ENCODE data around the gene PRAMEF8. TPM values are rescaled to one million over a fixed set of nuclear protein-coding genes. Genes with fewer than 3 reads are reported as not detected.
"Not testable (repeated sequence)": the region's sequence is repeated elsewhere in the genome, so short reads cannot be mapped to it uniquely, and the experiment has no call there.

PRAMEF8 gene
- total RNA-seq: not detected

DNA sequence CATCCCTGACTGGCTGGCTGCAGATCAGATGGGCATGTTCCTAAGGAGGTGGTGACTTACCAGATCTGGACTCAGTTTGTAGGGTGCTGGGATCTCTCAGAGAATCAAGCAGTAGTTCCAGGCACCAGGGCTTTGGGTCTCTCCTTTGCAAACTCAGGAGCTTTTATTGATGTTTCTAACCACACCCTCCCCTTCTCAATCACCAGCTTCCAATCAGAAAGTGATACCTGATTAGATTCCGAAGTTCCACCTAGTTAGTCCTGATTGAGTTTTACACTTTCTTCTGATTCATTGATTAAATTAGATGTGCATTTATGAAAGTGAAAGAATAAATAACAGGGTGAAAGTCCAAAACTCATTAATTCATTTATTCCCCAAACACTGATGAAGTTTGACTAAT lies at the start of gene PRAMEF8:
Gene PRAMEF8 (minus strand): TSS at position 101 of the 400 bp plus-strand sequence. CDS start 1,046 bp downstream, outside the sequence.
- no CpG with 5 or more reads among the region's 1 CpG for WGBS, 2 donors
- not testable (repeated sequence) for H3K36me3 ChIP-seq, H3K4me1 ChIP-seq

DNA sequence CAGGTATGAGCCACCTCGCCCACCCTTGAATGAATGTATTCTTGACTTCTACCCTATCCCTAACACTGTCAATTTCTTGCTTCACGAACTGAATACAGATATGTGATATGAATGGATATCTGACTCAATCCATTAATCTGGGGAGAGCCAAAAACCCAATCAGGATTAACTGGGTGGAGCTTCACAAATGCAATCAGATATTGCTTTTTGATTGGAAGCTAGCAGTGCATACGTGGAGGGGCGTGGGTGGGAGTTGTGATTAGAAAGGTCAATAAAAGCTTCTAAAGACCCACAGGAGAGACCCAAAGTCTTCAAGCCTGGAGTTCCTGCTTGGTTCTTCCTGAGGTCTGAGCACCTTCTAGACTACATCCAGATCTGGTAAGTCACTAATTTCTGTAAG lies 30.3 kb upstream of the PRAMEF8 start, which contains the start of gene PRAMEF15:
Gene PRAMEF15 (plus strand): TSS at position 301 of the 400 bp plus-strand sequence. CDS start 2,827 bp downstream, outside the sequence.
- not testable (repeated sequence) for H3K27ac ChIP-seq; H3K4me1 ChIP-seq; H3K27me3 ChIP-seq; H3K36me3 ChIP-seq; DNase-seq (ENCODE audit: low spot score in 2 of 2); H3K4me3 ChIP-seq; H3K9me3 ChIP-seq
- WGBS, 2 donors: 84% methylated on average over 3 of the region's 4 CpGs; no CpG with 5 or more reads in 1 of the 2 donors

More for the DNA sequence above, at the start of gene PRAMEF8:
- not testable (repeated sequence) for H3K4me3 ChIP-seq; H3K27me3 ChIP-seq; H3K9me3 ChIP-seq; DNase-seq (ENCODE audit: low spot score in 2 of 2); H3K27ac ChIP-seq

DNA sequence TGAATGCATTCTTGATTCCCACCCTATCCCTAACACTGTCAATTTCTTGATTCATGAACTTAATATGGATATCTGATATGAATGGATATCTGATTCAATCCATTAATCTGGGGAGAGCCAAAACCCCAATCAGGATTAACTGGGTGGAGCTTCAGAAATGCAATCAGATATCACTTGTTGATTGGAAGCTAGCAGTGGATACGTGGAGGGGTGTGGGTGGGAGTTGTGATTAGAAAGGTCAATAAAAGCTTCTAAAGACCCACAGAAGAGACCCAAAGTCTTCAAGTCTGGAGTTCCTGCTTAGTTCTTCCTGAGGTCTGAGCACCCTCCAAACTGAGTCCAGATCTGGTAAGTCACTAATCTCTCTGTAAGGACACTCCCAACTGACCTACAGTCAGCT lies 18.3 kb upstream of the PRAMEF8 start, which contains the start of gene PRAMEF33:
Gene PRAMEF33 (plus strand): TSS at position 301 of the 400 bp plus-strand sequence. CDS start 2,416 bp downstream, outside the sequence.
- H3K4me3 ChIP-seq; H3K4me1 ChIP-seq; DNase-seq (ENCODE audit: low spot score in 2 of 2); H3K27ac ChIP-seq; H3K27me3 ChIP-seq; H3K9me3 ChIP-seq; H3K36me3 ChIP-seq: not testable (repeated sequence)
- no CpG with 5 or more reads among the region's 1 CpG for WGBS, 2 donors

DNA sequence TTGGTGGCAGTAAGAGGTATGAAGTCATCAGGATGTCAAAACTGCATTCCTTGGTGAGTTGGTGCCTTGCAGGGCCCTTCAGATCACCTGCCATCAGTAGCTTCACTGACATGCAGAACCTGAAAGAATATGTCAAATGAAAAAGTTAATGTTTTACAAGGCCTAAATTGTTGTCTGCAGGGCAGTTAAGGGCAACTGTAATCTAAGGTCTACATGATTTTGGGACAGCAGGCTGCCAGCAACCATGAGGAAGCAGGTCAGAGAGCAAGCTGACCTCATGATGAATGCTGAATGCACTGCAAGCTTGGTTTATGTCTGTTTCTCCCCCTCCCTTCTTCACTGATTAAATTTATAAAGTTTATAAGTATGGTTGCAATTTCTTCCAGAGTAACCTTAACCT lies 17.3 kb upstream of the PRAMEF8 start:
- H3K4me1 ChIP-seq; DNase-seq (ENCODE audit: low spot score in 2 of 2); H3K9me3 ChIP-seq; H3K36me3 ChIP-seq; H3K4me3 ChIP-seq; H3K27me3 ChIP-seq; H3K27ac ChIP-seq: not testable (repeated sequence)

DNA sequence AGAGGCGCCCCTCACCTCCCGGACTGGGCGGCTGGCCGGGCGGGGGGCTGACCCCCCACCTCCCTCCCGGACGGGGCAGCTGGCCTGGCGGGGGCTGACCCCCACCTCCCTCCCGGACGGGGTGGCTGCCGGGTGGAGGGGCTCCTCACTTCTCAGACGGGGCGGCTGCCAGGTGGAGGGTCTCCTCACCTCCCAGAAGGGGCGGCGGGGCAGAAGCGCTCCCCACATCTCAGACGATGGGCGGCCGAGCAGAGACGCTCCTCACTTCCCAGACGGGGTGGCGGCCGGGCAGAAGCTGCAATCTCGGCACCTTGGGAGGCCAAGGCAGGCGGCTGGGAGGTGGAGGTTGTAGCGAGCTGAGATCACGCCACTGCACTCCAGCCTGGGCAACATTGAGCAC lies 13.8 kb upstream of the PRAMEF8 start:
- H3K9me3 ChIP-seq; H3K4me1 ChIP-seq; DNase-seq (ENCODE audit: low spot score in 2 of 2); H3K36me3 ChIP-seq; H3K27me3 ChIP-seq; H3K4me3 ChIP-seq; H3K27ac ChIP-seq: not testable (repeated sequence)
- WGBS, 2 donors: 92% methylated on average over 2 of the region's 27 CpGs; no CpG with 5 or more reads in 1 of the 2 donors

DNA sequence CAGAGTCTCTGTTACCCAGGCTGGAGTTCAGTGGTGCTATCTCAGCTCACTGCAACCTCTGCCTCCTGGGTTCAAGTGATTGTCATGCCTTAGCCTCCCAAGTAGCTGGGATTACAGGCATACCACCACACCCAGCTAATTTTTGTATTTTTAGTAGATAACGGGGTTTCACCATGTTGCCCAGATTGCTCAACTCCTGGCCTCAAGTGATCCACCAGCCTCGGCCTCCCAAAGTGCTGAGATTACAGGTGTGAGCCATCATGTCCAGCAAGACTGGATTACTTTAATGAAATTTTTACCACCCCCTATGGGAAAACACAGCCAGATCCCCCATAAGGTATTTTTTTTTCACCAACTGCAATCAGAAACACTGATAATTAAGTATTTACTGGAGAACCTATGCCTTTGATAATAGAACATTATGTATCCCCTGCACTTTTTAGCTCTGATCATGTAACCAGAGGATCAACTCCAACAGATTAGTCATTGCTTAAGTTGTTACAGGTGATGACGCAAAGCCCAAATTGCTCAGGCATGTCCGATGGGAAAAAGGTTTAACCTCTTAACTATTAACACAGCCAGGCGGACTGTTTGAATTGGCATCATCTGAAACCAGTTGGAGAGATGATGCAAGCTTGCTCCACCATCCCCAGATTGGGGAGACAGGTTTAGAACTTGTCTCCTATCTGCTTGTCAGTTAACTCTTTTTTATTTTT lies 12.4 kb upstream of the PRAMEF8 start:
- DNase-seq (ENCODE audit: low spot score in 2 of 2); H3K4me3 ChIP-seq; H3K9me3 ChIP-seq; H3K4me1 ChIP-seq; H3K27ac ChIP-seq; H3K27me3 ChIP-seq; H3K36me3 ChIP-seq: not testable (repeated sequence)
- 96% methylated on average over 2 of the region's 5 CpGs; no CpG with 5 or more reads in 1 of the 2 donors for WGBS, 2 donors

DNA sequence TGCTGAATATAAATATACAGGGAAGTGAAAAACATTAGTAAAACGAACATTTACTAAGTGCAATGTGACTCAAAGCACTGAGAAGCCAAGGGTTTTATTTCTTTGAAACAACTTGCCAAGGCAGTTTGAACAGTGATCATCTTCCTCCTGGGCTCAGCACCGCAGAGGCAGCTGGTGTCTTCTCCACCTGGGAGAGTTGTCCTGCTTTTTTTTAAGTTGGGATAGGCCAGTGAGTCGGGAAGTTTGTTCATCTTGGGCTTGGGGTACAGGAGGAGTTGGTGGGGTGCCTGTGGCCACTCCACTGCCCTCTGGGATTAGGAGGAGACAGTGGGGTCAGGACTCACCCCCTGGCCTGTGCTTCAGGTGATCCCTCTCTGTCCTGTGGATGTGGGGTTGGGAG lies 4.1 kb upstream of the PRAMEF8 start:
- WGBS, 2 donors: 53 to 100% methylated on average over 1 to 2 of the region's 3 CpGs
- not testable (repeated sequence) for H3K36me3 ChIP-seq

DNA sequence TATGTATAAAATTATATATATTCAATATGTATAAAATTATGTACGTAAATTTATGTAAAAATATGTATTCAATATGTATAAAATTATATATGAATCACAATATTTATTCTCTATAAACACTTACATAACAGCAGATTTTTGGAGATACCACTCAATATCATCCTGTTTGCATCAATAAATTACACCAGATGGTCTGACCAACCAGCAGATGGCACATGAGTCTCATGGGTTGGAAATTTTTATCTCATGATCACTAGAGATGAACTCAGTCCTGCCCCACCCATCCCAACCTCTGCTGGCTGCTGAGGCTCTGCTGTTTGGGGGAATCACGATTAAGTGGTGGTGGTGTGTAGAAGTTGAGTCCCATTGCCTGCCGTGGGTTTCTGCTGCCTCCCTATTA lies 5.3 kb downstream of the PRAMEF8 start:
- H3K4me3 ChIP-seq; H3K36me3 ChIP-seq; H3K9me3 ChIP-seq; H3K27me3 ChIP-seq; H3K4me1 ChIP-seq; DNase-seq (ENCODE audit: low spot score in 2 of 2); H3K27ac ChIP-seq: not testable (repeated sequence)
- WGBS, 2 donors: 58 to 78% methylated on average over 3 of the region's 3 CpGs

More for the DNA sequence above, 4.1 kb upstream of the PRAMEF8 start:
- H3K27ac ChIP-seq; H3K9me3 ChIP-seq; H3K4me1 ChIP-seq; H3K27me3 ChIP-seq; H3K4me3 ChIP-seq; DNase-seq (ENCODE audit: low spot score in 2 of 2): not testable (repeated sequence)

DNA sequence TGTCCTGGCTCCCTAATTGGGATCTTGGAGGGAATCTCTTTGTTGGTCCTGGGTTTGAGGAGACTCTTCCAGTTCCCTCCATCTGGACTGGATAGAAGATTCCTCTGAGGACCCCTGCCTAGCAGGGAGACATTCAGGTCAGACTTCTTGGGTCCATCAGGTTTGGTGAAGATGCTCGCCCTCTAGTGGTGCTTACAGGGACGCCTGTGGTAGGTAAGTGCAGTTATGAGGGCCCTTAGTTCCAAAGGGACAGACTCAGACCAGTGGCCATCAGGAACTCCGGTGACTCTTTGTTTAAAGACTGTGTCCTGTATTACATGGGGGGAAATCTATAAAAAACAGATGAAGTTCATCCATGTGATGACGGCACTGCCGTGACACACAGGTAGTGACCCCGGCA lies 7.9 kb downstream of the PRAMEF8 start:
- H3K9me3 ChIP-seq: not testable (repeated sequence)

DNA sequence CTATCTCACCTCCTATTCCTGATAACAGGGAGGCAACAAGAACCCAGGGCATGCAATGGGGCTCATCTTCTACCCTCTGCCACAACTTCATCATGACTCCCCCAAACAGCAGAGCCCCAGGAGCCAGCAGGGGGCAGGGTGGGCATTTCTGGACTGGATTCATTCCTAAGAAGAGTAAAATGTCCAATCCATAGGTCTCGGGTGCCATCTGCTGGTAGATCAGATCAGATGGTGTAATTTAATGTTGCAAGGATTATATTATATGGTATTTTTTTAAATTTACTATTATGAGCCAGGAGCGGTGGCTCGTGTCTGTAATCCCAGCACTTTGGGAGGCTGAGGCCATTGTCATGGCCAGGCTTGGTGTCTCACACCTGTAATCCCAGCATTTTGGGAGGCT lies 19.8 kb downstream of the PRAMEF8 start:
- H3K4me1 ChIP-seq; H3K9me3 ChIP-seq; H3K27me3 ChIP-seq; H3K4me3 ChIP-seq; H3K36me3 ChIP-seq; DNase-seq (ENCODE audit: low spot score in 2 of 2); H3K27ac ChIP-seq: not testable (repeated sequence)
- WGBS, 2 donors: no CpG with 5 or more reads among the region's 3 CpGs

More for the DNA sequence above, 7.9 kb downstream of the PRAMEF8 start:
- not testable (repeated sequence) for DNase-seq (ENCODE audit: low spot score in 2 of 2); H3K27ac ChIP-seq; H3K4me1 ChIP-seq; H3K36me3 ChIP-seq; H3K4me3 ChIP-seq; H3K27me3 ChIP-seq
- WGBS, 2 donors: 67% methylated on average over 1 of the region's 6 CpGs; no CpG with 5 or more reads in 1 of the 2 donors

DNA sequence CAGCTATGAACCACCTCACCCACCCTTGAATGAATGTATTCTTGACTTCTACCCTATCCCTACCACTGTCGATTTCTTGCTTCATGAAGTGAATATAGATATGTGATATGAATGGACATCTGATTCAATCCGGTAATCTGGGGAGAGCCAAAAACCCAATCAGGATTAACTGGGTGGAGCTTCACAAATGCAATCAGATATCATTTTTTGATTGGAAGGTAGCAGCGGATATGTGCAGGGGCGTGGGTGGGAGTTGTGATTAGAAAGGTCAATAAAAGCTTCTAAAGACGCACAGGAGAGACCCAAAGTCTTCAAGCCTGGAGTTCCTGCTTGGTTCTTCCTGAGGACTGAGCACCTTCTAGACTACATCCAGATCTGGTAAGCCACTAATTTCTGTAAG lies 31.0 kb downstream of the PRAMEF8 start, which contains the start of gene PRAMEF5:
Gene PRAMEF5 (plus strand): TSS at position 301 of the 400 bp plus-strand sequence. CDS start 5,071 bp downstream, outside the sequence.
- not testable (repeated sequence) for H3K9me3 ChIP-seq, H3K36me3 ChIP-seq
- 96 to 100% methylated on average over 2 of the region's 5 CpGs for WGBS, 2 donors

DNA sequence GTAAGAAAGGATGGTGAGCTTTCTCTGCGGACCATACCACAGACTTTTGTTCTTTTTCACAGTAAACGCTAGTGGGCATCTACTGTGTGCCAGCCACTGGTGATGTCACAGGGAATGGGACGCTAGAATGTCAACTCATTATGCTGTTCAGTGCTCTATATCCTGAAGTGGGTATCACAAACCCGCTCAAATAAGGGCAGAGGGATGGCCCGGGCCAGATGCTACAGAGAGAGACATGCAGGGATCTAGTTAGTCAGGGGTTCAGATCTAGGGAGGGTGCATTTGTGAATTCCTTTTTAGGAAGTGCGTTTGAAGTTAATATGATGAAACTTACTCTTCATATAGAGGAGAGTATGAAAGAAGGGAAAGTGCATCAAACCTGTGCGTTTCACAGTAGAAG lies 37.8 kb downstream of the PRAMEF8 start:
- 75% methylated on average over 7 of the region's 7 CpGs for WGBS, 2 donors

More for the DNA sequence above, 31.0 kb downstream of the PRAMEF8 start, which contains the start of gene PRAMEF5:
- not testable (repeated sequence) for H3K4me3 ChIP-seq; H3K4me1 ChIP-seq; H3K27ac ChIP-seq; DNase-seq (ENCODE audit: low spot score in 2 of 2); H3K27me3 ChIP-seq

DNA sequence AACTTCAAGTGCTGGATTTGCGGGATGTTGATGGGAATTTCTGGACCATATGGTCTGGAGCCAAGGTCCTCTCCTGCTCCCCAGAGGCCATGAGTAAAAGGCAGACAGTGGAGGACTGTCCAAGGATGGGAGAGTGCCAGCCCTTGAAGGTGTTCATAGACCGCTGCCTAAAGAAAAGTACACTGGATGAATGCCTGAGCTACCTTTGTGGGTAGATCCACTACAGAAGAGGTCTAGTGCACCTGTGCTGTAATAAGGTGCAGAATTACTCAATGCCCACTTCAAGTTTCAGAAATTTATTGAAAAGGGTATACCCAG lies 38.4 kb downstream of the PRAMEF8 start:
- not testable (repeated sequence) for DNase-seq (ENCODE audit: low spot score in 2 of 2)
- 86 to 89% methylated on average over 2 of the region's 2 CpGs for WGBS, 2 donors

More for the DNA sequence above, 37.8 kb downstream of the PRAMEF8 start:
- not testable (repeated sequence) for H3K27ac ChIP-seq; H3K36me3 ChIP-seq; H3K27me3 ChIP-seq; H3K9me3 ChIP-seq; H3K4me1 ChIP-seq; H3K4me3 ChIP-seq; DNase-seq (ENCODE audit: low spot score in 2 of 2)

More for the DNA sequence above, 38.4 kb downstream of the PRAMEF8 start:
- H3K27ac ChIP-seq, H3K4me3 ChIP-seq, H3K27me3 ChIP-seq, H3K9me3 ChIP-seq, H3K36me3 ChIP-seq, H3K4me1 ChIP-seq: not testable (repeated sequence)

Measured in tibial nerve (tissue), 4 donors.